ENCODE results near the gene DNAJC13.
A peak's percentile ranks its signal among the peaks of the same experiment; 100 is the strongest.
"Not testable (repeated sequence)": the region's sequence is repeated elsewhere in the genome, so short reads cannot be mapped to it uniquely, and the experiment has no call there.

DNAJC13 gene

DNA sequence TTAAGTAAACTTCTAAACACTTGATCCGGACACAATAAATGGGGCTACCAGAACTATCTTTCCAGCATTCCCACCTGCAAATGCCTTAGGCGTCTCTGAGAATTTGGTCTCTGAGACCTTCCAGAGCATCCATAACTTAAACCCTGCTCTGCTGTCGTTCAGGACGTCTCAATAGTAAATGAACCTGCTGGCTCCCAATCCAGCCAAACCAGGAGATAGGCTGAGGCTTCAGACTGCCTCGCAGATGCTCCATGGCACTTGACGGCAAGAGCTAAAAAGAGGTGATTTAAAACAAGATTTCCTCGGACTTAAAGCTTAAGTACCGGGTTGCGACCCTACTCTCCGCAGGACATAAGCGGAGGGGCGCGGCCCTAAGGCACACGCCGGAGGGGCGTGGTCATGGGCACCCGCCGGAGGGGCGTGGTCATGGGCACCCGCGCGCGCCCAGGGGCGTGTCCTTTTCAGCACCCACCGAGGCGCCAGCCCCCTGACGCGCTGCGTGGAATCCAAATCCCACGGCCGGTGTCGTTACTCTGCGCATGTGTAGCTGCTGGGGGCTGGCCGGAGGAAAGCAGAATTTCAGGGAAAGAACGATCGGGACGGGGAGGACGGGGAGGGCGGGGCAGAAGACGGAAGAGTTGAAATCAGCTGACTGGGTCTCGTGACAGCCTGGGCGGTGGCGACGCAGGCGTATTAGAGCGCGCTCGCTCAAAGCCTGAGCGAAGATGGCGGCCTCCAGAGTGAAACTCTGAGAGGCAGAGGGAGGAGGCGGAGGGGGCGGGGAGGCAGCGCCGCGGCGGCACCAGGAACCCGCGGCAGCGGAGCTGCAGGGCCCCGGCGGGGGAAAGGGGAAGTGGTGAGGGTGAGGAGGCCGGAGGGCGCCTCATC is at the start of gene DNAJC13:
DNAJC13 (plus strand) TSS at position 696 of the 888 bp plus-strand sequence. CDS start 17,049 bp downstream, outside the sequence.
- Histone ChIP-seq H3K27me3 (ENCODE audit: low read depth) (no peaks in the 10 kb centered on the region), H3K9me3 (no peaks in the 10 kb centered on the region), H3K36me3 (replicated peaks) (0 out of 2 replicates have a peak, but pooled peaks cover 4% of the 10 kb centered on the region), H3K4me1 (no peaks in the 10 kb centered on the region; the same call in 1 of the 2 replicates), H3K4me3 (peak within 1 kb of the TSS; percentile 96)
- in situ Hi-C loops (cut with MboI; ENCODE audit: low sequenced_read_pairs) = no loop called here
- DNase-seq (ENCODE audit: low spot score in 2 of 2) = peak; percentile 89 to 93

GRCh38 chr3:132368515-132368914 is 48.8 kb upstream of the DNAJC13 start:
- no peaks in the 10 kb centered on the region for H3K36me3 ChIP-seq (replicated peaks)
- H3K27me3 ChIP-seq (ENCODE audit: low read depth) = peaks cover 3% of the 10 kb centered on the region; the same call in 1 of the 2 replicates
- H3K4me1 ChIP-seq = no peaks in the 10 kb centered on the region
- in situ Hi-C loops (cut with MboI; ENCODE audit: low sequenced_read_pairs) = no loop called here
- DNase-seq (ENCODE audit: low spot score in 2 of 2) = no peak
- H3K4me3 ChIP-seq = no peak overlapping the region
- H3K9me3 ChIP-seq = 0 out of 2 replicates have a peak, but pooled peaks cover 3% of the 10 kb centered on the region

DNA sequence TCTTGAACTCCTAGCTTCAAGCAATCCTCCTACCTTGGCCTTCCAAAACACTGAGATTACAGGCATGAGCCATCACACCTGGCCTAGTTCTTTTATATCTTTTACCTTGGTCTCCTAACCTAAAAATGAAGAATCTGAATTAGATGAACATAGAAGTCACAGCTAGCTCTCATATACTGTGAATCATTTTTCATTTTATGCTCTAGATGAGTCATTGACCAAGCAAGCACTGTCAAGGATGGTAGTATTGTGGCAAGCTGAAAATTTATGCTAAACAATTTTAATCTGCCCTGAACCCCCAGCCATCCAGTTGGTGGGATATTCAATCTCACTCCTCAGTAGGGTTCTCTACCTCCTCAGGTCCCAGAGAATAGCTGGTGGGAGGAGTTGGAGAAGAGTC is 48.3 kb upstream of the DNAJC13 start:
- H3K9me3 ChIP-seq = 0 out of 2 replicates have a peak, but pooled peaks cover 3% of the 10 kb centered on the region
- H3K36me3 ChIP-seq (replicated peaks) = no peaks in the 10 kb centered on the region
- no peaks in the 10 kb centered on the region for H3K4me1 ChIP-seq
- no peak for DNase-seq (ENCODE audit: low spot score in 2 of 2)
- peaks cover 3% of the 10 kb centered on the region; the same call in 1 of the 2 replicates for H3K27me3 ChIP-seq (ENCODE audit: low read depth)
- in situ Hi-C loops (cut with MboI; ENCODE audit: low sequenced_read_pairs) = no loop called here
- H3K4me3 ChIP-seq = no peak overlapping the region

- in situ Hi-C loops (cut with MboI; ENCODE audit: low sequenced_read_pairs); H3K36me3 ChIP-seq (replicated peaks); H3K4me3 ChIP-seq; H3K27me3 ChIP-seq (ENCODE audit: low read depth); H3K9me3 ChIP-seq; DNase-seq (ENCODE audit: low spot score in 2 of 2); H3K4me1 ChIP-seq: not testable (repeated sequence)
These were observed 40.4 kb upstream of the DNAJC13 start for GRCh38 chr3:132376945-132377354.

DNA sequence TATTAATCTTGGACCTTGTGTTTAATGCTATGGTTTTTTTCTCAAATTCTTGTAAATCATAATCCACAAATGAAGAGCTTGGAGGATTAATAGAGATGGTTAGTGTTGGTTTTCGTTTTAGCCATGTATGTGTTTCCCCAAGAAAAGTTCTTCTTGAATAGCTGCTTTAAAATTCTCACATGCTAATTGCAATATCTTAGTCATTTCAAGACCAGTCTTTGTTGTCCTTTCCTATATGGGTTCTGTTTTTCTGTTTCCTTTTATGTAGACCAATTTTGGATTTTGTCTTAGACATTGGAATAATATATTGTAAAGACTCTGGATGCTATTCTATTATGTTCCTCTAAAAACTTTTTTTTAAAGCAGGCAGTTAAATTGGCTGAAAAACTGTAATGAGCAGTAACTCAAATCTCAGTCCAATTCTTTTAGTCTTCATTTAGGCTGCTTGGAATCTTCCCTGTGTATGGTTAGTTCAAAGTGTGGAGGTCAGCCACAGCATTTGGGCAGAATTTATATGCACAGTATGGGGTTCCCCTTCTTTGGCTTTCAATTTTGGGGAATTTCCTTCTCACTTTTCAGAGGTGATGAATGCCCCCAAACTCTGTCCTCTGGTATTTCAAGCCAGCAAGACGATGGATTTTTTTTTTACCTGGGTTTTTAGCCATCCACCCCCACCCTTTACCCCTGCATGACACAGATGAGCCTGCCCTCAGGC is 39.1 kb upstream of the DNAJC13 start:
- H3K27me3 ChIP-seq (ENCODE audit: low read depth) = no peaks in the 10 kb centered on the region
- no peak for DNase-seq (ENCODE audit: low spot score in 2 of 2)
- H3K9me3 ChIP-seq = no peaks in the 10 kb centered on the region
- in situ Hi-C loops (cut with MboI; ENCODE audit: low sequenced_read_pairs) = no loop called here
- H3K4me3 ChIP-seq = no peak overlapping the region
- no peaks in the 10 kb centered on the region for H3K36me3 ChIP-seq (replicated peaks)
- H3K4me1 ChIP-seq = peaks cover 16% of the 10 kb centered on the region

DNA sequence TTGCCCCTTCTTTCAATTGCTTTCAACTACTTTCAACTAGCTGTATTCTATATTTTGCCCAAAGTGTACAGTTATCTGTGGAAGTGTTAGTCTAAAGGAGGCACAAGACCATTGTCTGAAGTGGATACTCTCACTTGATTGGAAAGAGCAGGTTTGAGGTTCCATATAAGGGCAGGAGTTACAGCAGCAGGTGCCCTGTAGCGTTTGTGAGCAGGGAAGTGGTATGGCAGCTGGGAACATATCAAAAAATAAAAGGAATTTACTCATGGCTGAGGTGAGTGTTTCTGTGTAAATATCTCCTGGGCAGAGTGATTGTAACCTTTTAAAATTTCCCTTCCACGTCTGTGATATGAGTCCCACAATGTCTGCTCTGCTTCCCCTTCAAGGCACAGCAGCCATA is 38.5 kb upstream of the DNAJC13 start:
- H3K9me3 ChIP-seq = no peaks in the 10 kb centered on the region
- no peak for DNase-seq (ENCODE audit: low spot score in 2 of 2)
- H3K27me3 ChIP-seq (ENCODE audit: low read depth) = no peaks in the 10 kb centered on the region
- in situ Hi-C loops (cut with MboI; ENCODE audit: low sequenced_read_pairs) = no loop called here
- H3K36me3 ChIP-seq (replicated peaks) = no peaks in the 10 kb centered on the region
- no peak overlapping the region for H3K4me3 ChIP-seq
- peaks cover 16% of the 10 kb centered on the region for H3K4me1 ChIP-seq

GRCh38 chr3:132380920-132381319 is 36.4 kb upstream of the DNAJC13 start:
- H3K4me1 ChIP-seq = peaks cover 16% of the 10 kb centered on the region
- no peaks in the 10 kb centered on the region for H3K9me3 ChIP-seq
- H3K36me3 ChIP-seq (replicated peaks) = no peaks in the 10 kb centered on the region
- peak in 1 of 2 experiments; percentile 13 for DNase-seq (ENCODE audit: low spot score in 2 of 2)
- no peaks in the 10 kb centered on the region for H3K27me3 ChIP-seq (ENCODE audit: low read depth)
- in situ Hi-C loops (cut with MboI; ENCODE audit: low sequenced_read_pairs) = no loop called here
- H3K4me3 ChIP-seq = no peak overlapping the region

GRCh38 chr3:132381348-132381944 is 35.9 kb upstream of the DNAJC13 start:
- Histone ChIP-seq H3K36me3 (replicated peaks) (no peaks in the 10 kb centered on the region), H3K4me3 (no peak overlapping the region), H3K27me3 (ENCODE audit: low read depth) (no peaks in the 10 kb centered on the region), H3K4me1 (peaks cover 16% of the 10 kb centered on the region), H3K9me3 (no peaks in the 10 kb centered on the region)
- no peak for DNase-seq (ENCODE audit: low spot score in 2 of 2)
- in situ Hi-C loops (cut with MboI; ENCODE audit: low sequenced_read_pairs) = no loop called here

DNA sequence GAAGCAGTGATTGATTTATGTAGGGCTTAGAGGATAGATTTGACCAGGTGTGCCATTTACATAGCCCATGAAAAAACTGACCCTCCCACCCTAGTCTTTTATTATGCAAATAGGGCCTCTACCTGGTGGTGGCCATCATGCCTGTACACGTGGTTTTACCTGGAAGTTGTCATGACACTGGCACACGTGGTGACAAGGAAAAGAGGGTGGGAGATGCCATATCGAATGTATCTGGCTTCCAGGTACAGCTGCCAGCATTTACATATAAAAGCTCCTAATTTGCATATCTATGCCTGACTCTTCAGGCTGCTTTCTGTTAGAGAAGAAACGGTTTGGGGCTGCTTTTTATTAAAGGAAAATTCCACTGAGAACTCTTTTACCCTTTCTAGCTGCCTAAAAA is 35.0 kb upstream of the DNAJC13 start:
- in situ Hi-C loops (cut with MboI; ENCODE audit: low sequenced_read_pairs) = no loop called here
- H3K27me3 ChIP-seq (ENCODE audit: low read depth) = 0 out of 2 replicates have a peak, but pooled peaks cover 3% of the 10 kb centered on the region
- no peaks in the 10 kb centered on the region for H3K36me3 ChIP-seq (replicated peaks)
- peaks cover 16% of the 10 kb centered on the region for H3K4me1 ChIP-seq
- H3K4me3 ChIP-seq = no peak overlapping the region
- DNase-seq (ENCODE audit: low spot score in 2 of 2) = no peak
- no peaks in the 10 kb centered on the region for H3K9me3 ChIP-seq

DNA sequence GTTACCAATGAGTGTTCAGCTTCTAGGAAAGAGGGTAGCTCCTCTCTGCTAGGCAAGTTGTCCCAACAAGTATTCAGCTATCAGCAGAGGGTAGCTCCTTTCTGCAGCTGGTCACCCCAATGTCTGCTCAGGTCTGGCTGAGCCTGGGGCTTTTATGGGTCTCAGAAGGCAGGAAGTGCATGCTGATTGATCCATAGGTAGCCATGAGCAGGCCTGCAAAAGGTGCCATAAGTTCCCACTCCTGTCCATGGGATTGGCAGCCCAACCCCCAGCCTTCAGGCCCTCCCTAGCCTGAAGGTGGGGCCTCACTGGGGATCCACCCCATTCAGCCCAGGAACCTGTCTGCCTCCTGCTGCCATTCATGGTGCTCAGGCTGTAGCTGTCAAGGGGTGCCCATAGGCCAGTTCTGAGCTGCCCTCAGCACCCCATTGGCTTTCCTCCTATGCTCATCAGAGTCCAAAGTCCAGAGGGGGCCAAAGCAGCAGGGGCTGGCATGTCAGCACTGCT is 34.6 kb upstream of the DNAJC13 start:
- in situ Hi-C loops (cut with MboI; ENCODE audit: low sequenced_read_pairs) = no loop called here
- DNase-seq (ENCODE audit: low spot score in 2 of 2) = no peak
- peaks cover 3% of the 10 kb centered on the region; the same call in 1 of the 2 replicates for H3K27me3 ChIP-seq (ENCODE audit: low read depth)
- no peaks in the 10 kb centered on the region for H3K9me3 ChIP-seq
- no peaks in the 10 kb centered on the region for H3K36me3 ChIP-seq (replicated peaks)
- H3K4me1 ChIP-seq = peaks cover 16% of the 10 kb centered on the region
- H3K4me3 ChIP-seq = no peak overlapping the region

- peaks cover 8% of the 10 kb centered on the region; the same call in 1 of the 2 replicates for H3K4me1 ChIP-seq
- no peak overlapping the region for H3K4me3 ChIP-seq
- no peaks in the 10 kb centered on the region for H3K36me3 ChIP-seq (replicated peaks)
- no peak for DNase-seq (ENCODE audit: low spot score in 2 of 2)
- no peaks in the 10 kb centered on the region for H3K9me3 ChIP-seq
- in situ Hi-C loops (cut with MboI; ENCODE audit: low sequenced_read_pairs) = no loop called here
- H3K27me3 ChIP-seq (ENCODE audit: low read depth) = peaks cover 3% of the 10 kb centered on the region; the same call in 1 of the 2 replicates
These were observed 31.0 kb upstream of the DNAJC13 start for GRCh38 chr3:132386259-132386658.

- H3K4me1 ChIP-seq; H3K4me3 ChIP-seq; in situ Hi-C loops (cut with MboI; ENCODE audit: low sequenced_read_pairs); H3K27me3 ChIP-seq (ENCODE audit: low read depth); H3K36me3 ChIP-seq (replicated peaks); DNase-seq (ENCODE audit: low spot score in 2 of 2); H3K9me3 ChIP-seq: not testable (repeated sequence)
These were observed 24.6 kb upstream of the DNAJC13 start for GRCh38 chr3:132392675-132393074.

GRCh38 chr3:132394320-132394719 is 23.0 kb upstream of the DNAJC13 start:
- H3K27me3 ChIP-seq (ENCODE audit: low read depth) = 0 out of 2 replicates have a peak, but pooled peaks cover 3% of the 10 kb centered on the region
- in situ Hi-C loops (cut with MboI; ENCODE audit: low sequenced_read_pairs) = no loop called here
- H3K9me3 ChIP-seq = no peaks in the 10 kb centered on the region
- no peaks in the 10 kb centered on the region for H3K36me3 ChIP-seq (replicated peaks)
- no peak overlapping the region for H3K4me3 ChIP-seq
- no peak for DNase-seq (ENCODE audit: low spot score in 2 of 2)
- H3K4me1 ChIP-seq = no peaks in the 10 kb centered on the region

Data from HAP-1 (cell line).